Activated T-cell treated with anti-CD3 and anti-CD28 coated beads, Interleukin-2, amount 50 U/mL, for 24 hours (primary cell): Measurements from ENCODE around the gene DCDC2C.
"Not testable (repeated sequence)": the region's sequence is repeated elsewhere in the genome, so short reads cannot be mapped to it uniquely, and the experiment has no call there.

ENCODE experiments used
- DNase-seq: peaks from one replicate; pipeline ENCODE4 v3.0.0-alpha.2; 2020
- H3K27ac Mint-ChIP-seq: 2 replicates; pipeline ENCODE4 v1.8.0; 2020; ENCODE audit warnings: mild to moderate bottlenecking, mixed read lengths
- H3K27me3 Mint-ChIP-seq: 2 replicates; pipeline ENCODE4 v1.8.0; 2020; ENCODE audit warnings: mixed read lengths
- H3K36me3 Mint-ChIP-seq: 2 replicates; pipeline ENCODE4 v1.8.0; 2020; ENCODE audit warnings: low read depth, mixed read lengths
- H3K4me1 Mint-ChIP-seq: 2 replicates; pipeline ENCODE4 v1.8.0; 2020; ENCODE audit warnings: low read depth, mixed read lengths
- H3K4me3 Mint-ChIP-seq: 2 replicates; pipeline ENCODE4 v1.8.0; 2020; ENCODE audit warnings: mild to moderate bottlenecking, moderate library complexity, mixed read lengths
- H3K9me3 Mint-ChIP-seq: 2 replicates; pipeline ENCODE4 v1.8.0; 2020; ENCODE audit warnings: mixed read lengths

The DCDC2C gene

DNA sequence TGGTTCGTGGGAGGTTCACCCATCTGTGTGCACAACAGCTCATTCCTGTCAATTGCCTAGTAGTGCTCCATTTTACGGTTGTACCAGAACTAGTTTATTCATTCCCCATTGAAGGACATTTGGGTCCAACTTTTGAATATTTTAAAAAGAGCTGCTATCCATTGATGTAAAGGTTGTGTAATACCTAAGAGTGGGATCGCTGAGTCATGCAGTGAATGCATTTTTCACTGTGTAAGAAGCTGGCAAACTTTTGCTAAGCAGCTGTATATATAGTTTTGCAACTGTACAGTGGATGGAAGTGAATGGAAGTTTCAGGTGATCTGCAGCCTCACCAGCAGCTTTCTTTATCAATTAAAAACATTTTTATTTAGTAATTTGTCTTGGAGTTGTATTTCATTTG is 104.5 kb downstream of the DCDC2C start:
- peaks cover 3% of the 10 kb centered on the region for H3K9me3 Mint-ChIP-seq

DNA sequence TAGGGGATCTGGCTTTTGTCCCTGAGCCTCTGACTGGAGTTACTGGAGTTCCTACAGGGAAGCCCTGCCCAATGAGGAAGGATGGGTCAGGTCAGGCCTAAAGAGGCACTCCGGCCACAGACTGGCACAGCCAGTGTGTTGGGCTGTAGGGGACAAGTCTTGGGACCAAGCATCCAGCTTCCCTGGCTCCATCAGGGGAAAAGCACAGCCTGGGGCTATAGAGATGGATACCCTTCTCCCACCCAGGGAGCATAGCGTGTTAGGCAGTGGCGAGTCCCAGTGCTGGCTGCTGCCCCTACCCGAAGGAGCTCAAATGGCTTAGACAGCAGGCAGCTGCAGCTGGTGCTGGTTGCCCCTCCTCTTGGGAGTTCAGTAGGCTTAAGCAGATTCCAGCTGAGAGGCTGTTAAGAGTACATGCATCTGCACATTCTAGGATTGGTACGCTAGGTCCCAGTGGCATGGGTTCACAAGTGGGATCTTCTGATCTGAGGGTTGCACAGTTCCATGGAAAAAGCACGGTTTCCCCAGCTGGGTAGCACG is 111.4 kb downstream of the DCDC2C start:
- H3K4me1 Mint-ChIP-seq, result no peaks in the 10 kb centered on the region

More for the DNA sequence above, 104.5 kb downstream of the DCDC2C start:
- H3K27ac Mint-ChIP-seq, result no peak overlapping the region
- no peaks in the 10 kb centered on the region for H3K36me3 Mint-ChIP-seq
- no peak for DNase-seq
- H3K27me3 Mint-ChIP-seq, result no peaks in the 10 kb centered on the region
- no peak overlapping the region for H3K4me3 Mint-ChIP-seq
- no peaks in the 10 kb centered on the region for H3K4me1 Mint-ChIP-seq

DNA sequence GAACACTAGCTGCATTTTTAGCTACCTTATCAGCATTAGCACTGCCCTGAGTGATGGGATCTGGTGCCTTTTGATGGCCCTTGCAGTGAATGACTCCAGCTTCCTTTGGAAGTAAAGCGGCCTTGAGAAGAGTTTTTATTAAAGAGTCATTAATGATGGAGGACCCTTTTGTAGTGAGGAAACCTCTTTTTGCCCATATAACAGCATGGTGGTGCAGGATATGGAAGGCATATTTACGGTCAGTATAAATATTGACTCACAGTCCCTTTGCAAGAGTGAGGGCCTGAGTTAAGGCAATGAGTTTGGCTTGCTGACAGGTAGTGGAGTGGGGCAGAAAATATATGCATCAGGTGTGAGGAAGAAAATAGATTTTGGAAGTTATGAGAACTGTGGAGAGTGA is 113.8 kb downstream of the DCDC2C start:
- H3K4me1 Mint-ChIP-seq, H3K9me3 Mint-ChIP-seq, H3K36me3 Mint-ChIP-seq, H3K27me3 Mint-ChIP-seq, DNase-seq, H3K4me3 Mint-ChIP-seq, H3K27ac Mint-ChIP-seq: not testable (repeated sequence)

More for the DNA sequence above, 111.4 kb downstream of the DCDC2C start:
- H3K27ac Mint-ChIP-seq, result no peak overlapping the region
- H3K4me3 Mint-ChIP-seq, result no peak overlapping the region
- no peak for DNase-seq
- peaks cover 6% of the 10 kb centered on the region for H3K9me3 Mint-ChIP-seq
- no peaks in the 10 kb centered on the region for H3K36me3 Mint-ChIP-seq
- H3K27me3 Mint-ChIP-seq, result no peaks in the 10 kb centered on the region

DNA sequence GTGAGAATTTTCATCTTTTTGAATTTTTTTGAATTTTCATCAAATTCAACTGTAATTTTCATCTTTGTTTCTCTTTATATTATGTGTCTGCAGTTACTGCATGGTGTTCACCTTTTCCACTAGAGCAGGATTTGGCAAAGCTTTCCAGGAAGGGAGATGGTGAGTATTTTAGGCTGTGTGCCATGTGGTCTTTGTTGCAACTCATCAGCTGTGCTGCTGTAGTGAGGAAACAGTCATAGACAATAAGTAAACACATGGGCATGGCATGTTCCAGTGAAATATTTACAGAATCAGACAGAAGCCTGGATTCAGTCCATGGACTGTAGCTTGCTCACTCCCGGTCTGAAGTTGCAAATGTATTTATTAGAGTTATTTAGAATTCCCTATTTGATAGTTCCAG is 120.4 kb downstream of the DCDC2C start:
- peaks cover 5% of the 10 kb centered on the region for H3K9me3 Mint-ChIP-seq
- no peak for DNase-seq
- H3K4me3 Mint-ChIP-seq, result no peak overlapping the region
- H3K27me3 Mint-ChIP-seq, result no peaks in the 10 kb centered on the region
- no peak overlapping the region for H3K27ac Mint-ChIP-seq
- H3K4me1 Mint-ChIP-seq, result no peaks in the 10 kb centered on the region
- no peaks in the 10 kb centered on the region for H3K36me3 Mint-ChIP-seq

DNA sequence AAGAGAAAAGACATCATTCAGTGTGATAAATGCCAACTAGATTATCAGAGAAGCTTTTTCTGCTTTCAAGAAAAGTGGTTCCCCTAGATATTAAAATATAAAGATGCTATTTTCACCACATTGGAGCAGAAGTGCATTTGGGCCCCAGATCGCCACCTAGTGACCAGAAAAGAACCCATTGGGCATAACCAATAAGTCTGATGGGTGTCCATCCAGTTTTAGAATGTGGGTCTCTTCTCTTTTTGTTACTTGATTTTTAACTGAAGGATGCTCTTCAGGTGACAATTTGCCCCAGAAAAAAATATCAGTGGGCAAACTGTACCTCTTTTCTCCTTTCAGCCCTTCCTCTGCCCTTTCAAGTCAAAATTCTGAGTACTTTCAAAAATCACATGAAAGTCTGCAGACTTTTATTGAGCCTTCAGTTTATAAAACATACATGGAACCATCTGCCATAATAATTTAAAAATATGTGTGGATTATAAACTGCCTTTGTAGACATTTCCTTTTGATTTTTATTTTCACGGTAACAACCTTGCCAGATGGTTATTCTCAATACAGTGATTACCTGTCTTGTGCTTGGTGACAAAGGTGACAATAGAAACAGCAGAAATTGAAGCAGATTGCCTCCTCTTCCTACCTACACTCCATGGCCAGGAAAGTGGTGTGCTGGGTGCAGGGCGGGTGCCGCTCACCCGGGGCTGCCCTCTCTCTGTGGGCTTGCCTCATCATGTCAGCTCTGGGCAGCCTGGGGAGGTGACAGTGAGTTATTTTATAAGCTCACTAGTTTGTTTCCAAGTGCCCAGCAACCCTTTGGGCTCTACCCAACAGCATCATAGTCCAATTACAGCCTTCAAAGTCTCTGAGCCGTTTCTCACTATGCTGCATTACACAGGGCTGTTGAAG is 124.5 kb downstream of the DCDC2C start:
- Mint-ChIP-seq H3K4me1 (no peaks in the 10 kb centered on the region), H3K27me3 (no peaks in the 10 kb centered on the region), H3K36me3 (no peaks in the 10 kb centered on the region), H3K9me3 (peaks cover 2% of the 10 kb centered on the region), H3K27ac (no peak overlapping the region), H3K4me3 (no peak overlapping the region)
- DNase-seq, result no peak

DNA sequence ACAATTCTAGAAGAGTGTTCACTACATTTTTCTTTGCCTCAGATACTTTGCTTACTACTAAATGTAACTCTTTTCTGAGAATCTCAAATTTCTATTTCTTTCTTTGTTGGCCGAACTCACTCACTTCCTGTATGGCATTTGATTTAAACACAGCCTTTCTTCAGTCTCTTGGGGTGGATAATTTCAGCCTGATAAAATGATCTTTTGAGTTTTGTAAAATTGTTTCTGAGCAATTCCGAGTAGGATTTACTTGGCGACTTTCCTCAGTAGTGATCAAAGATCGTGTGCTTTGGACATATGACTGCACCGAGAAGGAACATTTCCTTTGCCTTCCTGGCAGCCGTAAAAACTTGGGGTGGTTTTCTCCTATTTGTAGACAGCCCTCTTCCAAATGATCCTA is 127.4 kb downstream of the DCDC2C start:
- peaks cover 5% of the 10 kb centered on the region for H3K27me3 Mint-ChIP-seq
- H3K9me3 Mint-ChIP-seq, result no peaks in the 10 kb centered on the region

DNA sequence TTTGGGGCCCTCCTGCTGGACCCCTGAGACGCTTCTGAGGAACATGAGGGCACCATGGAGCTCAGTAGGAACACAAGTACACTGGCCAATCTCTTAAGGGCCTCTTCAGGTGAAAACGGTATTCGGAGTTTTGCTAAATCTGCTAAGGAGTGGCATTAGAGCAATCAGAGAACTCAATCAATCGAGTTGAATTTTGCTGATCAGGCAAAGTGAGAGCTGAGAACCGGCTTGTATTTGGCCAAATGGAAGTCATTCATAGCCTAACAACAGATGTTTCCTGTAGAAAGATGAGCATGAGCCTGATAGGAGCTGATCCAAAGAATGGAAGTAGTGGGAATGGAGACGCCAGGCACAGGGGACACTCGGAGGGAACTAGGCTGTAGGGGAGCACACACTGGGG is 133.7 kb downstream of the DCDC2C start:
- H3K27ac Mint-ChIP-seq, result no peak overlapping the region
- no peak overlapping the region for H3K4me3 Mint-ChIP-seq
- H3K27me3 Mint-ChIP-seq, result peaks cover 5% of the 10 kb centered on the region
- DNase-seq, result no peak
- H3K4me1 Mint-ChIP-seq, result no peaks in the 10 kb centered on the region
- H3K36me3 Mint-ChIP-seq, result no peaks in the 10 kb centered on the region
- H3K9me3 Mint-ChIP-seq, result no peaks in the 10 kb centered on the region

More for the DNA sequence above, 127.4 kb downstream of the DCDC2C start:
- H3K4me3 Mint-ChIP-seq, result no peak overlapping the region
- no peak overlapping the region for H3K27ac Mint-ChIP-seq
- H3K36me3 Mint-ChIP-seq, result no peaks in the 10 kb centered on the region
- no peaks in the 10 kb centered on the region for H3K4me1 Mint-ChIP-seq
- no peak for DNase-seq

DNA sequence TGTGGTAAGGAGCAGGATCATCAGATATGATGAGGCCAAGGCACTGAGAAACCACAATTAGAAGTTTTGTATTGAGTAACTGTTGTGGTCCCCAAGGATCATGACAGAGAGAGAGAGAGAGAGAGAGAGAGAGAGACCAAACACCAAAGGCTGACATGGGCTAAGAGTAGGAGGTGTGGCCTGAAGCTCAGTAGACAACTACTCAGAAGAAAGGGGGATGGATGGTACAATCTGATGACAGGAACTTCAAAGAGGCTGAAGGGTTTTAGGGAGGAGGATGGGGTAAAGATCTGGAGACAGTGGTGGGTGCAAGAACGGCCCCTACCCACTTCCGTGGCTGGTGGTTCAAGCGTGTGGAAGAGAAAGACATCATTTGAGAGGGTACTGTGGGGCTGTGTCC is 135.0 kb downstream of the DCDC2C start:
- Mint-ChIP-seq H3K9me3 (peaks cover 4% of the 10 kb centered on the region), H3K4me1 (no peaks in the 10 kb centered on the region), H3K27me3 (peaks cover 5% of the 10 kb centered on the region), H3K4me3 (no peak overlapping the region), H3K27ac (no peak overlapping the region), H3K36me3 (no peaks in the 10 kb centered on the region)
- DNase-seq, result no peak

DNA sequence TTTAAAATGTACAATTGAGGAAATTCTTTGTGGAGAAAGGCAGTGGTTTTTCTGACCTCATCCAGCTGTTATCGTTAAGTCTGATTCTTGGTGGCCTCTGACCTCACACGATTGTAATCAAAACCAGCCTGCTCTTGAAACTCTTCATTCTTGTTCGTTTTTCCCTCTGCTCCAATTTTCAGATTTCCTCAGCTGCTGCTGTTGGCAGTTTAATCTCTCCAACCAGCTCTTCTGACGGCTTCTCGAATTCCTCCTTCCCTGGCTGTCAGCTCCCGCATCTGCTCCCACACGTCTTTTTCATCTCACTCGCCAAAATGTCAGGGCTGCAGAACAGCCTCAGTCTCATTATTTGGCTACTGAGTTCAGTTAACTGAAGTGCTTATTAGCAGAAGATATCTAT is 136.1 kb downstream of the DCDC2C start:
- Mint-ChIP-seq H3K27me3 (peaks cover 3% of the 10 kb centered on the region), H3K9me3 (peaks cover 4% of the 10 kb centered on the region), H3K4me3 (no peak overlapping the region), H3K4me1 (no peaks in the 10 kb centered on the region), H3K36me3 (no peaks in the 10 kb centered on the region), H3K27ac (no peak overlapping the region)
- no peak for DNase-seq

DNA sequence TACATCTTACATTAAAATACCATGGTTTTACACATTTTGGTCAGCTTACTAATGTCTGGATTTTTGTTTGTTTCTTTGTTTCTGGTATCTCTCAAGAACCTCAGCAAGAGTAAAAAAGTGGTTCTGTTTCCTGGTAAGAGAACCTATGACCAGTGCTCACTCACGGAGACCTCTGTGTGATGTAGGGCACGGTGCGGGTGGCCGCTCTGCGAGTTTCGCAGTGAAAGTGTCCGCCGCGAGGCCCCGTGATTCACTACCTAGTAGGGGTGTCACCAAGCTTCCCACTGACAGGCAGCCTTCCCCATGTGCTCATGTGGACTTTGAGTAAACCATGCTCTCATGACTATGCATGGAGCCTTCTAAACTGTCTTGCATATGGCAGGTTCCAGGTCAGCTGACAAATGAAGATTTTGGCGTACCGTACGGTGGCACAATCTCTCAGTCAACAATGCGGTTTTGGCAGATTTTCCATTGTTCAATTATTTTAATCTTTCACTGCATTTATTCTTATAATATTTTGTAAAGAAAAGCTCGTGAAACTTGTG is 137.3 kb downstream of the DCDC2C start:
- no peaks in the 10 kb centered on the region for H3K4me1 Mint-ChIP-seq
- no peak overlapping the region for H3K27ac Mint-ChIP-seq
- H3K4me3 Mint-ChIP-seq, result no peak overlapping the region
- peaks cover 4% of the 10 kb centered on the region for H3K9me3 Mint-ChIP-seq
- no peaks in the 10 kb centered on the region for H3K36me3 Mint-ChIP-seq
- H3K27me3 Mint-ChIP-seq, result no peaks in the 10 kb centered on the region
- DNase-seq, result no peak

DNA sequence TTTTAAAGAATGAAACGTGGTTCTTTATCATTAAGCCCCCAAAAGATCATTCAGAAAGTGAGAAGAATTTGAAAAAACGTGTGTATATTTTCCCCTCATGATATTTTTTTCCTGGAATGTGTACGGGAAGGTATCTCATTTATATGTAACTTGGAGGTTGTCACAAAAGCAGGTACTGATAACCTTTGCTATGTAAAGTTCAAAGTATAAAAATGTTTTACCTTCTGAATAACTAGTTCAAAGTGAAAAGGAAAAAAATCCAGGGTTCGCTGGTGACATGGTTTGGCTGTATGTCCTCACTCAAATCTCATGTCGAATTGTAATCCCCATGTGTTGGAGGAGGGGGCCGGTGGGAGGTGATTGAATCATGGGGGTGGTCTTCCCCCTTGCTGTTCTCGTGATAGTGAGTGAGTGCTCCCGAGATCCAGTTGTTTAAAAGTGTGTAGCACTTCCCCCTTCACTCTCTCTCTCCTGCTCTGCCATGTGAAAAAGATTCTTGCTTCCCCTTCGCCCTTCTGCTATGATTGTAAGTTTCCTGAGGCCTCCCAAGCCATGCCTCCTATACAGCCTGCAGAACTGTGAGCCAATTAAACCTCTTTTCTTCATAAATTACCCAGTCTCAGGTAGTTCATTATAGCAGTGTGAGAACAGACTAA is 144.2 kb downstream of the DCDC2C start:
- Mint-ChIP-seq H3K27me3 (peaks cover 3% of the 10 kb centered on the region), H3K4me1 (no peaks in the 10 kb centered on the region), H3K27ac (no peak overlapping the region), H3K9me3 (peaks cover 9% of the 10 kb centered on the region), H3K36me3 (no peaks in the 10 kb centered on the region), H3K4me3 (no peak overlapping the region)
- no peak for DNase-seq

DNA sequence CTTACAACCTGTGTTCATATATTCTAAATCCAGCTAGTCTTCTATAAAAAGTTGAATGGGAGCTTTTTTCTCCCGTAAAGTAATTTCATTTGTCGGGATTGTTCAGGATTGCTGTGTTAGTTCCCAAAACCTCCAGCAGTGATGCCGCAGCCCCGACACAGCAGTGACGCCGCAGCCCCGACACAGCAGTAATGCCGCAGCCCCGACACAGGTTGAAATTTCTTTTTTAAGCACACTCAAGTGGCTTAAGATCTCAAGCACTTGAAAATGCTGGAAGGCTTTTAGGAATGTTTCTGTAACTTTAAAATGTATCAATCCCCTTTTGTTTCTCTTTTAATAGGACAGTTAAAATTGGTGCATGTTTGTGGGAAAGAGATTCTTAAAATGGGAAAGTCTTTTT is 145.4 kb downstream of the DCDC2C start:
- peaks cover 3% of the 10 kb centered on the region for H3K27me3 Mint-ChIP-seq
- no peaks in the 10 kb centered on the region for H3K4me1 Mint-ChIP-seq
- no peaks in the 10 kb centered on the region for H3K36me3 Mint-ChIP-seq
- no peak overlapping the region for H3K4me3 Mint-ChIP-seq
- DNase-seq, result no peak
- no peak overlapping the region for H3K27ac Mint-ChIP-seq
- peaks cover 13% of the 10 kb centered on the region for H3K9me3 Mint-ChIP-seq

DNA sequence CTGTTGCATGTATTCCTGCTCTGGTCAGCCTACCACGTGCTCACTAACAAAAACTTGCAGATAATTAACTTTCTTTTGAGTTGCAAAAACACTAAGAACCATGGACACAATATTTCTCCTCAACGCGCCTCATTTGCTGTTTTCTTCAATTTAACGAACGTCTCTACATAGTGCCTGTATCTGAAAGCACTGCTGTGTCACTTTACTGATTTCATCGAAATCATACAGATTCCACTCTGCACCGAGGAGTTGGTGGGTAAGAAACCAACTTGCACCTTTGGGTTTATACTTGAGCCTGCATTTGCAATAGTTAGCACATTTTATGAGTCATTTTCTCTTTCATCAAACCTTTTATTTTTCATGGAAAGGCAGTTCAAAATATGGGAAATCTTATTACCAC is 145.8 kb downstream of the DCDC2C start:
- H3K4me1 Mint-ChIP-seq, result no peaks in the 10 kb centered on the region
- H3K27ac Mint-ChIP-seq, result no peak overlapping the region
- DNase-seq, result no peak
- H3K27me3 Mint-ChIP-seq, result peaks cover 3% of the 10 kb centered on the region
- peaks cover 13% of the 10 kb centered on the region for H3K9me3 Mint-ChIP-seq
- H3K4me3 Mint-ChIP-seq, result no peak overlapping the region
- no peaks in the 10 kb centered on the region for H3K36me3 Mint-ChIP-seq

DNA sequence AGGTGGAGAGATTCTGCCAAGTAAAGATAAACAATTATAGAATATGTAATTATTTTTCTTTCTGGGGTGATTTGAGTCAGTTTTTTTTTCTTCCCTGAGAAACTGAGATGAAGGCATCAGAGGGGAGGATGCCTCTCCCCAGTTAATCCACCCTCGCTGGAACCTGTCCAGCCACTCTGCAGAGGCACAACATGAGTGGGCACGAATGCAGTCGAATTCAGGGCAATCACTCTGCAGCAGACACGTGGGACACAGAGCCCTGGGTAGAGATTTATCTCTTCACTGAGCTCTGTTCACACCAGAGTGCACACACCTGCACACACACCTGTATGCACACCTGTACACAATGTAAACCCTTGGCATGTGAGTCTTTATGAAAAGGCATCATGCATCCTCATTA is 154.2 kb downstream of the DCDC2C start:
- Mint-ChIP-seq H3K9me3 (peaks cover 8% of the 10 kb centered on the region), H3K27me3 (peaks cover 3% of the 10 kb centered on the region), H3K4me3 (no peak overlapping the region), H3K27ac (no peak overlapping the region), H3K36me3 (no peaks in the 10 kb centered on the region), H3K4me1 (no peaks in the 10 kb centered on the region)
- no peak for DNase-seq
